Erythroblast (primary cell): Measurements from ENCODE around the gene FAM81B.

Experiments
- GATA1 ChIP-seq: IDR thresholded peaks from 2 replicates; pipeline ENCODE4 v1.6.1; 2011; ENCODE audit warnings: low read depth, mild to moderate bottlenecking, control low read depth, low read length, moderate library complexity
- POLR2A ChIP-seq: IDR thresholded peaks from 2 replicates; pipeline ENCODE4 v1.6.1; 2011; ENCODE audit warnings: mild to moderate bottlenecking, low read length

- TF ChIP-seq POLR2A (no peak), GATA1 (no peak)
Measured at GRCh38 chr5:95382801-95383200, 8.4 kb upstream of the FAM81B start.
